ENCODE data around the gene MYO18A. TPM values are rescaled to one million over a fixed set of nuclear protein-coding genes. Genes with fewer than 3 reads are reported as not detected.
A peak's percentile ranks its signal among the peaks of the same experiment; 100 is the strongest.

The MYO18A gene
- total RNA-seq, 2 donors from 2014 or later, result 45.4 to 73.2 TPM

DNA sequence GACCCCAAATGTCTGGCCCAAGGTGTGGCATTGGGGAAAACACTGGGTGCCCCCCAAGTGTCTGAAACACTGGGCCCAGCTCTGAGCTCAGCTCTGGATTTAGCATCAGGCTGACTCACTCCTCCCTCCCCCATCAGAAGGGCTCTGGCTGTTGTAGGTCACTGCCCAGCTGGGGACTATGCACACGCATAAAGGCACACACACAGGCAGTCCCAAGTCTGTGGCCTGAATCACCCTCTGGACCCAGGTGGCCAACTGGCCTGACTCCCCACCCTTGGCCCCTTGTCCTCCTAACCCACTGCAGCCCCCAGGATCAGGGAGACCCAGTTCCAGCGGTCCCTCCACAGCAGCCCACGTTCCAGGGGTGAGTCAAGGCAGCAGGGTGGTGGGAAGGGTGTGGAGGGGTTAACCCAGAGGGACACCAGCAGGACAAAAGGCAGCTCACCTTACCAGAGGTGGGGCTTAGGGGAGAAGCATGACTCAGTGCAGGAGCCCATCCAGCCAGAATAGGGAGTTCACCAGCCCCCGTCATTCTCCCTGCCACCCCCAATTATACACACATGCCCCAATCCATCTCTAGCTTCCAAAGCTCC is 47.0 kb downstream of the MYO18A start:
- Histone ChIP-seq H3K27ac (no peak overlapping the region), H3K4me1 (no peaks in the 10 kb centered on the region), H3K36me3 (replicated peaks in 1 of 2; ENCODE audit: insufficient read depth in 1 of 2, low read depth in 2 of 2) (no peaks in the 10 kb centered on the region), H3K27me3 (no peaks in the 10 kb centered on the region), H3K4me3 (no peak overlapping the region), H3K9me3 (no peaks in the 10 kb centered on the region)
- DNase-seq, result no peak
- ATAC-seq, result peak; percentile 15
- TF ChIP-seq, protein P1, sequence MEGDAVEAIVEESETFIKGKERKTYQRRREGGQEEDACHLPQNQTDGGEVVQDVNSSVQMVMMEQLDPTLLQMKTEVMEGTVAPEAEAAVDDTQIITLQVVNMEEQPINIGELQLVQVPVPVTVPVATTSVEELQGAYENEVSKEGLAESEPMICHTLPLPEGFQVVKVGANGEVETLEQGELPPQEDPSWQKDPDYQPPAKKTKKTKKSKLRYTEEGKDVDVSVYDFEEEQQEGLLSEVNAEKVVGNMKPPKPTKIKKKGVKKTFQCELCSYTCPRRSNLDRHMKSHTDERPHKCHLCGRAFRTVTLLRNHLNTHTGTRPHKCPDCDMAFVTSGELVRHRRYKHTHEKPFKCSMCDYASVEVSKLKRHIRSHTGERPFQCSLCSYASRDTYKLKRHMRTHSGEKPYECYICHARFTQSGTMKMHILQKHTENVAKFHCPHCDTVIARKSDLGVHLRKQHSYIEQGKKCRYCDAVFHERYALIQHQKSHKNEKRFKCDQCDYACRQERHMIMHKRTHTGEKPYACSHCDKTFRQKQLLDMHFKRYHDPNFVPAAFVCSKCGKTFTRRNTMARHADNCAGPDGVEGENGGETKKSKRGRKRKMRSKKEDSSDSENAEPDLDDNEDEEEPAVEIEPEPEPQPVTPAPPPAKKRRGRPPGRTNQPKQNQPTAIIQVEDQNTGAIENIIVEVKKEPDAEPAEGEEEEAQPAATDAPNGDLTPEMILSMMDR (IDR thresholded peaks at IDR 0.05), result no peak
- no peak for TF ChIP-seq POLR2A (IDR thresholded peaks at IDR 0.05)
- intact Hi-C loops (cut with DNase I), result no loop called here
- WGBS, 2 donors, result 75 to 86% methylated on average over 3 to 4 of the region's 4 CpGs

DNA sequence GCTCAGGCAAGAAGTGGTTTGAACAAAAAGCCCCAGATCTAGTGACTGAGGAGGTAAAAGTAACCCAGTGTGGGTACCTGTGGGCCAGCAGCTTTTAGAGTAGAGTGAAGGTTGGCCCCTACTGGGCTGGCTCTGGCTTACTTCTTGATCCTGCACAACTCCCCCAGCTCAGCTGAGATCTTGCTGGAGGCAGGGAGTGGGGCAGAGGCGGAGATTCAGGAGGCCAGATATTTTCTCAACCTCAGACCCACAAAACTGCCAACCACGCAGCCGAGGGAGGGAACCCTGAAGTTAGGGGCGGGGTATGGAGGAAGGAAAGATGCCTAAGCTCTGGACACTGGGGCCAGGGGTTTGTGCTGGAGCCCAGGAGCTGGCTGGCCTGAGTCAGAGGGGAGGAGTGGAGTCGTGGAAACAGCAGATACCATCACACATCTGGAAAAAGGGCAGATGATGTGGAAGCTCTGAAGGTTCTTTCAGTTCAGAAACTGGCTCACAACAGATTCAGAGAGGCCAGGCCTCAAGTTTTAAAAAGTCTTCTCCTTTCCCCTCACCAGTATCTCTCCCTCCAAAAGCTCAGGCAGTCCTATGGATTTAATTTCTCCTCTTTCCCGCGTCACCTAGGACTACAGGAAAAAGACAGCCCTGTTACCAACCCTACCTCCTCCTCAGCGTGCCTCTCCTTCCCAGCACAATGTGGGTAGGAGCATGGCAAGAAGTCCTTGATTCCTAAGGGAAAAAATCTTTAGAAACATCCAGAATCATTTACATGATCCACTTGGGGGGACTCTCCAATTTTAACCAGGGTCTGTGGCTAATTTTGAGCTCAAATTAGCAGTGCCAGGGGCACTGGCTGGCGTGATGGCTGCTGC is 48.1 kb downstream of the MYO18A start:
- ATAC-seq, result no peak
- intact Hi-C loops (cut with DNase I), result no loop called here

DNA sequence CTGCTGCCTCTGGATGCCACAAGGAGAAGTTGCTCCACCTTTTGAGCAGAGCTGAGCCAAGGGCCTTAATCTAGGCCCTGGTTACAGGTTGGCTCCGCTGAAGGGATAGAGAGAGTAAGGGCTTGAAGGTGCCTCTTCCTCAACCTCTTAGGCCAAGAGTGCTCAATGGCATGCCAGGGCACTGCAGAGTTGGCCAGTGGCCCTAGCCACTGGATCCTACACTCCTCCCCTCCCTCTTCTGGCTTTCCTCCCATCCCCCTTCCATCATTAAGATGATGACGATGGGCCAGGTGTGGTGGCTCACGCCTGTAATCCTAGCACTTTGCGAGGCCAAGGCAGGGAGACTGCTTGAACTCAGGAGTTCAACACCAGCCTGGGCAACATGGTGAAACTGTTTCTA is 50.5 kb downstream of the MYO18A start:
- DNase-seq (peak in 1 of 4 donors; percentile 56), ATAC-seq (no peak)
- no peak overlapping the region for H3K27ac ChIP-seq
- intact Hi-C loops (cut with DNase I), result no loop called here
- TF ChIP-seq, protein P1 (IDR thresholded peaks at IDR 0.05), result no peak
- TF ChIP-seq POLR2A (IDR thresholded peaks at IDR 0.05), result no peak
- 43 to 69% methylated on average over 3 to 4 of the region's 4 CpGs for WGBS, 2 donors
- no peaks in the 10 kb centered on the region for H3K36me3 ChIP-seq (replicated peaks in 1 of 2; ENCODE audit: insufficient read depth in 1 of 2, low read depth in 2 of 2)
- peaks cover 10% of the 10 kb centered on the region for H3K4me1 ChIP-seq
- no peaks in the 10 kb centered on the region for H3K27me3 ChIP-seq
- H3K4me3 ChIP-seq, result no peak overlapping the region
- no peaks in the 10 kb centered on the region for H3K9me3 ChIP-seq

More for the DNA sequence above, 48.1 kb downstream of the MYO18A start:
- no peaks in the 10 kb centered on the region for H3K36me3 ChIP-seq (replicated peaks in 1 of 2; ENCODE audit: insufficient read depth in 1 of 2, low read depth in 2 of 2)
- H3K4me1 ChIP-seq, result no peaks in the 10 kb centered on the region
- DNase-seq, result peak in 1 of 4 donors; percentile 5
- H3K27me3 ChIP-seq, result no peaks in the 10 kb centered on the region
- WGBS, 2 donors, result 76 to 79% methylated on average over 9 of the region's 9 CpGs
- no peak overlapping the region for H3K4me3 ChIP-seq
- no peaks in the 10 kb centered on the region for H3K9me3 ChIP-seq
- TF ChIP-seq POLR2A (IDR thresholded peaks at IDR 0.05), result no peak
- TF ChIP-seq, protein P1 (IDR thresholded peaks at IDR 0.05), result no peak
- no peak overlapping the region for H3K27ac ChIP-seq

DNA sequence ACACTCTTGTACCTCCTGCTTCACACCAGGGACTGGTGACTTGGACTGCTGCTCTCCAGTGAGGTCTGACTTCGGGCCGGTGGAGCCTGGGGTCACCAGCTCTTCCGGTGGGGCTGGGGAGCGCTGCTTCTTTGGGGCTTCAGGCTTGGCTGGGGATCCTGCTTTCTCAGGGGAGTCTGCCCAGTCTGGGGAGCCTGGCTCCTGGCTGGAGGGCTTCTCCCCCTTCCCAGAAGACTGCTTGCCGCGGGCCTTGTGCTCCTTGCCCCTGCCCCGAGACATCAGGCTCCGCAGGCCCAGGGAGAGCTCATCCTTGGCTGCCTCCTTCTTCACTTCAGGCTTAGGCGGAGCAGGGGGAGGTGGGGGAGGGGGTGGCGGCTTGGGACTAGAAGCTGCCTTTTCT is 52.4 kb downstream of the MYO18A start:
- TF ChIP-seq, protein P1 (IDR thresholded peaks at IDR 0.05), result no peak
- no peak for TF ChIP-seq POLR2A (IDR thresholded peaks at IDR 0.05)
- ATAC-seq, result no peak
- intact Hi-C loops (cut with DNase I), result no loop called here
- no peak for DNase-seq
- WGBS, 2 donors, result 86 to 90% methylated on average over 2 to 8 of the region's 10 CpGs
- Histone ChIP-seq H3K36me3 (replicated peaks in 1 of 2; ENCODE audit: insufficient read depth in 1 of 2, low read depth in 2 of 2) (no peaks in the 10 kb centered on the region), H3K27ac (no peak overlapping the region), H3K4me1 (peaks cover 17% of the 10 kb centered on the region), H3K27me3 (no peaks in the 10 kb centered on the region), H3K4me3 (no peak overlapping the region), H3K9me3 (no peaks in the 10 kb centered on the region)
